WTC11 (cell line): ENCODE results near the gene PITPNC1.

Experiments
- CTCF ChIP-seq: fragments of 200-600 bp; IDR thresholded peaks from 2 replicates; pipeline ENCODE4 v1.8.0; 2022; ENCODE audit warnings: antibody characterized with exemption
- E2F4 ChIP-seq: sonication (generic); formaldehyde crosslinking; IDR thresholded peaks from 2 replicates; pipeline ENCODE4 v1.8.1; 2022; ENCODE audit warnings: low read depth, mild to moderate bottlenecking, moderate library complexity, missing genetic modification reagents, borderline replicate concordance
- FOXJ3 ChIP-seq: sonication (generic); formaldehyde crosslinking; IDR thresholded peaks from 2 replicates; pipeline ENCODE4 v1.9.0; 2021; ENCODE audit warnings: missing genetic modification reagents, mild to moderate bottlenecking, borderline replicate concordance
- NR2C2 ChIP-seq: sonication (generic); formaldehyde crosslinking; IDR thresholded peaks from 2 replicates; pipeline ENCODE4 v1.8.0; 2022; ENCODE audit warnings: mild to moderate bottlenecking, missing genetic modification reagents
- RELA ChIP-seq: sonication (generic); formaldehyde crosslinking; IDR thresholded peaks from 2 replicates; pipeline ENCODE4 v1.8.1; 2022; ENCODE audit warnings: missing genetic modification reagents, mild to moderate bottlenecking, borderline replicate concordance
- TEAD4 ChIP-seq: sonication (generic); formaldehyde crosslinking; IDR thresholded peaks from 2 replicates; pipeline ENCODE4 v1.8.0; 2022; ENCODE audit warnings: mild to moderate bottlenecking, missing genetic modification reagents
- TP53 ChIP-seq: sonication (generic); formaldehyde crosslinking; IDR thresholded peaks from 2 replicates; pipeline ENCODE4 v1.8.1; 2023; ENCODE audit warnings: mild to moderate bottlenecking, missing genetic modification reagents
- ZNF232 ChIP-seq: sonication (generic); formaldehyde crosslinking; IDR thresholded peaks from 2 replicates; pipeline ENCODE4 v1.8.0; 2022; ENCODE audit warnings: mild to moderate bottlenecking, missing genetic modification reagents

GRCh38 chr17:67386965-67387551 lies 10.0 kb downstream of the PITPNC1 start:
- TF ChIP-seq ZNF232 (no peak), NR2C2 (CRISPR knock-in tag) (no peak), FOXJ3 (CRISPR knock-in tag) (no peak), CTCF (peak; percentile 98), E2F4 (CRISPR knock-in tag) (no peak), TP53 (no peak), TEAD4 (CRISPR knock-in tag) (no peak), RELA (CRISPR knock-in tag) (no peak)
